Measurements from ENCODE around the gene MAGEC3. TPM values are rescaled to one million over a fixed set of nuclear protein-coding genes. Genes with fewer than 3 reads are reported as not detected.

Gene MAGEC3, protein sequence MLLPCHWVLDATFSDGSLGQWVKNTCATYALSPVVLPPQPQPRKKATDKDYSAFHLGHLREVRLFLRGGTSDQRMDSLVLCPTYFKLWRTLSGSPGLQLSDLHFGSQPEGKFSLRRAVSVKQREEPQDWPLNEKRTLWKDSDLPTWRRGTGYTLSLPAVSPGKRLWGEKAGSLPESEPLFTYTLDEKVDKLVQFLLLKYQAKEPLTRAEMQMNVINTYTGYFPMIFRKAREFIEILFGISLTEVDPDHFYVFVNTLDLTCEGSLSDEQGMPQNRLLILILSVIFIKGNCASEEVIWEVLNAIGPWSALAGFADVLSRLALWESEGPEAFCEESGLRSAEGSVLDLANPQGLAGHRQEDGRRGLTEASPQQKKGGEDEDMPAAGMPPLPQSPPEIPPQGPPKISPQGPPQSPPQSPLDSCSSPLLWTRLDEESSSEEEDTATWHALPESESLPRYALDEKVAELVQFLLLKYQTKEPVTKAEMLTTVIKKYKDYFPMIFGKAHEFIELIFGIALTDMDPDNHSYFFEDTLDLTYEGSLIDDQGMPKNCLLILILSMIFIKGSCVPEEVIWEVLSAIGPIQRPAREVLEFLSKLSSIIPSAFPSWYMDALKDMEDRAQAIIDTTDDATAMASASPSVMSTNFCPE
- total RNA-seq (ENCODE audit: low replicate concordance), result not detected in 2 replicates

DNA sequence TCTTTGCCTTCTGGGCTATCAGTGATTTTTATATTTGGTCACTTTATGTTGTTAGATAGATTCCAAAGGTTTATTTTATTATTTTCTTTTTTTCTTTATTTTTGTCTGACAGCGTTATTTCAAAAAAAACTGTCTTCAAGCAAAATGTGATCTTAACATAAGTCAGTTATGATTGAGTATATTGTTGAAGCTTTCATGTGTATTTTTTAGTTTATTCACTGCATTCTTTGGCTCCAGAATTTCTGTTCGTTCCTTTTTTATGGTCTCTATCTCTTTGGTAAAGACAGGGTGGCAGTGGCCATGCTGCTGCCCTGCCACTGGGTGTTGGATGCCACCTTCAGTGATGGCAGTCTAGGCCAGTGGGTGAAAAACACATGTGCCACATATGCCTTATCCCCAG, at the start of gene MAGEC3:
MAGEC3 (plus strand) TSS at position 301 of the 400 bp plus-strand sequence; CDS start at position 301, 0 bp downstream.
- Histone ChIP-seq H3K27me3 (no peaks in the 10 kb centered on the region), H3K9me3 (ENCODE audit: low read depth) (no peaks in the 10 kb centered on the region), H2AFZ (replicated peaks) (no peak within 1 kb of the TSS), H4K20me1 (ENCODE audit: low read depth) (no peaks in the 10 kb centered on the region), H3F3A (ENCODE audit: low read depth) (no peaks in the 10 kb centered on the region), H3K4me1 (no peaks in the 10 kb centered on the region), H3K4me3 (no peak within 1 kb of the TSS), H3K79me2 (ENCODE audit: low read depth) (no peaks in the 10 kb centered on the region), H3K27ac (no peak within 1 kb of the TSS), H3K9ac (no peak within 1 kb of the TSS), H3K36me3 (no peaks in the 10 kb centered on the region), H3K4me2 (no peak within 1 kb of the TSS)
- Mint-ChIP-seq H3K27ac (no peak within 1 kb of the TSS), H3K9me3 (peaks cover 9% of the 10 kb centered on the region), H3K4me3 (no peak within 1 kb of the TSS), H3K27me3 (ENCODE audit: insufficient read depth, low read depth) (peaks cover 3% of the 10 kb centered on the region), H3K4me1 (no peaks in the 10 kb centered on the region), H3K36me3 (no peaks in the 10 kb centered on the region)
- no peak for TF ChIP-seq EZH2phosphoT487 (IDR thresholded peaks at IDR 0.05)
- TF ChIP-seq, protein P1, sequence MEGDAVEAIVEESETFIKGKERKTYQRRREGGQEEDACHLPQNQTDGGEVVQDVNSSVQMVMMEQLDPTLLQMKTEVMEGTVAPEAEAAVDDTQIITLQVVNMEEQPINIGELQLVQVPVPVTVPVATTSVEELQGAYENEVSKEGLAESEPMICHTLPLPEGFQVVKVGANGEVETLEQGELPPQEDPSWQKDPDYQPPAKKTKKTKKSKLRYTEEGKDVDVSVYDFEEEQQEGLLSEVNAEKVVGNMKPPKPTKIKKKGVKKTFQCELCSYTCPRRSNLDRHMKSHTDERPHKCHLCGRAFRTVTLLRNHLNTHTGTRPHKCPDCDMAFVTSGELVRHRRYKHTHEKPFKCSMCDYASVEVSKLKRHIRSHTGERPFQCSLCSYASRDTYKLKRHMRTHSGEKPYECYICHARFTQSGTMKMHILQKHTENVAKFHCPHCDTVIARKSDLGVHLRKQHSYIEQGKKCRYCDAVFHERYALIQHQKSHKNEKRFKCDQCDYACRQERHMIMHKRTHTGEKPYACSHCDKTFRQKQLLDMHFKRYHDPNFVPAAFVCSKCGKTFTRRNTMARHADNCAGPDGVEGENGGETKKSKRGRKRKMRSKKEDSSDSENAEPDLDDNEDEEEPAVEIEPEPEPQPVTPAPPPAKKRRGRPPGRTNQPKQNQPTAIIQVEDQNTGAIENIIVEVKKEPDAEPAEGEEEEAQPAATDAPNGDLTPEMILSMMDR (IDR thresholded peaks at IDR 0.05), result no peak
- no peak for TF ChIP-seq EZH2 (IDR thresholded peaks at IDR 0.05)
- no peak for DNase-seq (ENCODE audit: low spot score)

DNA sequence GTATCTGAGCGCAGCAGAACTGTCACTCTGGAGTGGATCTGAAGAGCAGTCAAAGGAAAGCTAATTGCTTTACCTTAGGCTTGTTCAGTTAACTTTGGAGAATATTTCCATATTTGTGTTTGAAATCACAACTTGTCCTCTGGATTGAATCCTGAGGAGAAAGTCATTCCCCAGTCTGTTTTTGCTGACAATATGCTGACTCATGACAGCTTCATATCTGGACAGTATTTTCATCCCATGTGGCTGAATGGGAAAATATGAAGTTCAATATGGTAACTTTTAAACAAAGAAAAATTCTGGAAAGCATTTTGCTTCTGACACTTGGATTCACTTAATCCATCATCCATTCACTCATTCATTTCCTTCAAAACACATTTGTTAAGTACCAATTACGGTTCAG, 46.3 kb upstream of the MAGEC3 start:
- no peaks in the 10 kb centered on the region for H3K79me2 ChIP-seq (ENCODE audit: low read depth)
- no peaks in the 10 kb centered on the region for H3K27me3 Mint-ChIP-seq (ENCODE audit: insufficient read depth, low read depth)
- no peak overlapping the region for H3K27ac Mint-ChIP-seq
- H3K4me2 ChIP-seq, result no peak overlapping the region
- no peak overlapping the region for H3K4me3 Mint-ChIP-seq
- H3K4me1 Mint-ChIP-seq, result no peaks in the 10 kb centered on the region
- DNase-seq (ENCODE audit: low spot score), result no peak
- no peaks in the 10 kb centered on the region for H4K20me1 ChIP-seq (ENCODE audit: low read depth)
- no peak for TF ChIP-seq EZH2 (IDR thresholded peaks at IDR 0.05)
- TF ChIP-seq, protein P1 (IDR thresholded peaks at IDR 0.05), result no peak
- no peak for TF ChIP-seq EZH2phosphoT487 (IDR thresholded peaks at IDR 0.05)
- H3K9me3 ChIP-seq (ENCODE audit: low read depth), result peaks cover 4% of the 10 kb centered on the region
- H3K36me3 ChIP-seq, result no peaks in the 10 kb centered on the region
- peaks cover 18% of the 10 kb centered on the region for H3F3A ChIP-seq (ENCODE audit: low read depth)
- H3K27ac ChIP-seq, result no peak overlapping the region
- no peaks in the 10 kb centered on the region for H3K4me1 ChIP-seq
- H3K4me3 ChIP-seq, result no peak overlapping the region
- no peak overlapping the region for H2AFZ ChIP-seq (replicated peaks)
- no peak overlapping the region for H3K9ac ChIP-seq
- no peaks in the 10 kb centered on the region for H3K27me3 ChIP-seq
- H3K36me3 Mint-ChIP-seq, result no peaks in the 10 kb centered on the region
- no peaks in the 10 kb centered on the region for H3K9me3 Mint-ChIP-seq

DNA sequence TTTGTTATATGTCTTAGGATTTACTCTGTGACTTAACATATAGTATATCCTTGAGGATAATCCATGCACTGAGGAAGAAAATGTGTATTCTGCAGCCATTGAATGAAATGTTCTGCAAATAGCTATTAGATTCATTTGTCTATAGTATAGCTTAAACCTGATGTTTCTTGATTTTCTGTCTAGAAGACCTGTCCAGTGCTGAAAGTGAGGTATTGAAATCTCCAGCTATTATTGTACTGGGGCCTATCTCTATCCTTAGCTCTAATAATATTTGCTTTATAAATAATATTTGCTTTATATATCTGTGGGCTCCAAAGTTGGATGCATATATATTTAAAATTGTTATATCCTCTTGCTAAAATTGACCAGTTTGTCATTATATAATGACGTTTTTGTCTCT, 26.7 kb upstream of the MAGEC3 start:
- DNase-seq (ENCODE audit: low spot score), result no peak
- peaks cover 10% of the 10 kb centered on the region for H3K9me3 Mint-ChIP-seq
- H3K4me3 ChIP-seq, result no peak overlapping the region

More for the DNA sequence above, 26.7 kb upstream of the MAGEC3 start:
- Histone ChIP-seq H3K9ac (no peak overlapping the region), H3K27me3 (no peaks in the 10 kb centered on the region), H3F3A (ENCODE audit: low read depth) (no peaks in the 10 kb centered on the region), H3K4me2 (no peak overlapping the region), H2AFZ (replicated peaks) (no peak overlapping the region), H3K27ac (no peak overlapping the region), H3K4me1 (no peaks in the 10 kb centered on the region), H3K9me3 (ENCODE audit: low read depth) (peaks cover 7% of the 10 kb centered on the region), H4K20me1 (ENCODE audit: low read depth) (no peaks in the 10 kb centered on the region), H3K36me3 (no peaks in the 10 kb centered on the region), H3K79me2 (ENCODE audit: low read depth) (no peaks in the 10 kb centered on the region)
- TF ChIP-seq EZH2 (IDR thresholded peaks at IDR 0.05), result no peak
- TF ChIP-seq, protein P1 (IDR thresholded peaks at IDR 0.05), result no peak
- no peak for TF ChIP-seq EZH2phosphoT487 (IDR thresholded peaks at IDR 0.05)
- Mint-ChIP-seq H3K27ac (no peak overlapping the region), H3K27me3 (ENCODE audit: insufficient read depth, low read depth) (no peaks in the 10 kb centered on the region), H3K4me1 (no peaks in the 10 kb centered on the region), H3K36me3 (no peaks in the 10 kb centered on the region), H3K4me3 (no peak overlapping the region)
